Activated naive CD8-positive, alpha-beta T cell treated with anti-CD3 and anti-CD28 coated beads for 36 hours (primary cell): ENCODE results near the gene DLK1. TPM values are rescaled to one million over a fixed set of nuclear protein-coding genes. Genes with fewer than 3 reads are reported as not detected.

Experiments
- DNase-seq: peaks from one replicate; pipeline ENCODE4 v3.0.0; 2021
- H3K27ac Mint-ChIP-seq: one replicate; pipeline ENCODE4 v1.8.0; 2022; ENCODE audit warnings: mild to moderate bottlenecking, moderate library complexity, mixed read lengths
- H3K27me3 Mint-ChIP-seq: one replicate; pipeline ENCODE4 v1.8.0; 2022; ENCODE audit warnings: mild to moderate bottlenecking, mixed read lengths
- H3K36me3 Mint-ChIP-seq: one replicate; pipeline ENCODE4 v1.8.0; 2021; ENCODE audit warnings: mild to moderate bottlenecking, mixed read lengths
- H3K4me1 Mint-ChIP-seq: one replicate; pipeline ENCODE4 v1.8.0; 2021; ENCODE audit warnings: mixed read lengths
- H3K4me3 Mint-ChIP-seq: one replicate; pipeline ENCODE4 v1.8.0; 2022; ENCODE audit warnings: mild to moderate bottlenecking, moderate library complexity, mixed read lengths
- H3K9me3 Mint-ChIP-seq: one replicate; pipeline ENCODE4 v1.8.0; 2022; ENCODE audit warnings: mixed read lengths
- total RNA-seq, 2 experiments: library from RNA; stranded (reverse); gene quantifications; one replicate each; pipeline ENCODE4 v1.2.3, GENCODE V29; 2021

Gene DLK1
- total RNA-seq, 2 experiments from 2014 or later, result not detected

GRCh38 chr14:100703386-100704220, 23.1 kb upstream of the DLK1 start:
- Mint-ChIP-seq H3K36me3 (no peaks in the 10 kb centered on the region), H3K27ac (no peak overlapping the region)

GRCh38 chr14:100706200-100706599, 20.5 kb upstream of the DLK1 start:
- Mint-ChIP-seq H3K9me3 (no peaks in the 10 kb centered on the region), H3K4me1 (no peaks in the 10 kb centered on the region)

More at GRCh38 chr14:100703386-100704220, 23.1 kb upstream of the DLK1 start:
- Mint-ChIP-seq H3K4me3 (no peak overlapping the region), H3K9me3 (no peaks in the 10 kb centered on the region), H3K4me1 (no peaks in the 10 kb centered on the region), H3K27me3 (no peaks in the 10 kb centered on the region)
- DNase-seq, result no peak

GRCh38 chr14:100706860-100707259, 19.8 kb upstream of the DLK1 start:
- Mint-ChIP-seq H3K27me3 (peaks cover 14% of the 10 kb centered on the region), H3K4me3 (no peak overlapping the region), H3K9me3 (no peaks in the 10 kb centered on the region), H3K4me1 (no peaks in the 10 kb centered on the region), H3K27ac (no peak overlapping the region), H3K36me3 (no peaks in the 10 kb centered on the region)
- no peak for DNase-seq

More at GRCh38 chr14:100706200-100706599, 20.5 kb upstream of the DLK1 start:
- no peak for DNase-seq
- Mint-ChIP-seq H3K4me3 (no peak overlapping the region), H3K36me3 (no peaks in the 10 kb centered on the region), H3K27ac (no peak overlapping the region), H3K27me3 (peaks cover 14% of the 10 kb centered on the region)

DNA sequence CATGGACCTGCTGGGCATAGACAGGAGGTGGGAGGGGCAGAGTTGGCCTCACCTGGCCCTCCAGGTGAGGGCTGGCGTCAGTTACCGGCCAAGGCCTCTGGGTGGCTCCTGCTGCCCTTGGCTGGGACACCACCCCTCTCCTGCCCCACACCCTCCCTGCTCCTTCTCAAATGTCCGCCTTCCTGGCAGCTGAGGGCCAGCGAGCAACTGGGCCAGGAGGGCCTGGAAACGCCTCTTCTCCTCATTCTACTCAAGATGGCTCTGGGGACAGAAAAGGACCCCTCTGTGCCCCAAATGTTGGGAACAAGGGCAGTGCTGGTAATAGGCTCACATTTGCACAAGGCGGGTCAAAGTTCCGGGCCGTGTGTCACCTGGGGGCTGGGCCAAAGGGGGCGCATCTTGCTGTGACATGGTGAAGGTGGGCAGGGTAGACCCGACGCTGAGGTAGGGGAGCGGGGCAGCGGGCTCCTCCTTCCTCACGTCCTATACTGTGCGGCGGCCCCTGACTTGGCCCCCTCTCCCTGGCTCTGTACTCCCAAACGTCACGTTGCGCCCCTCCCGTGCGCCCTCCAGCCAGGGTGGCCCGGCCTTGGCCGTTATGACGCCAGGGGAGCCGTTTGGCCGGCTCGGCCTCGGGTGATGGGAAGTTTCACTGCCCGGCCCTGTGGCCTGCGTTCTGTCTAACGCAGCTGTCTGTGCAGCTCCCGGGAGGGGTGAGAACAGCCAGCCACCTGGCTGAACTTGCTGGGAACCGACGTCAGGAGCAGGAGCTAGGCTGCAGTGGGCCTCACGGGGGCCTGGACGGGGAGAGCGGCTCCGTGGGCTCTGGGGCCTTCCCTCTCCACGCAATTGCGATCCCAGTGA, 18.0 kb upstream of the DLK1 start:
- Mint-ChIP-seq H3K36me3 (no peaks in the 10 kb centered on the region), H3K4me3 (no peak overlapping the region), H3K9me3 (no peaks in the 10 kb centered on the region), H3K4me1 (no peaks in the 10 kb centered on the region), H3K27me3 (peaks cover 23% of the 10 kb centered on the region), H3K27ac (no peak overlapping the region)
- DNase-seq, result no peak

GRCh38 chr14:100709289-100710284, 17.1 kb upstream of the DLK1 start:
- H3K27ac Mint-ChIP-seq, result no peak overlapping the region
- DNase-seq, result no peak
- H3K4me3 Mint-ChIP-seq, result no peak overlapping the region
- no peaks in the 10 kb centered on the region for H3K36me3 Mint-ChIP-seq
- H3K4me1 Mint-ChIP-seq, result no peaks in the 10 kb centered on the region
- H3K27me3 Mint-ChIP-seq, result peaks cover 24% of the 10 kb centered on the region
- H3K9me3 Mint-ChIP-seq, result no peaks in the 10 kb centered on the region

GRCh38 chr14:100710391-100710790, 16.3 kb upstream of the DLK1 start:
- Mint-ChIP-seq H3K4me3 (no peak overlapping the region), H3K9me3 (no peaks in the 10 kb centered on the region), H3K27ac (no peak overlapping the region), H3K4me1 (no peaks in the 10 kb centered on the region), H3K27me3 (peaks cover 24% of the 10 kb centered on the region), H3K36me3 (no peaks in the 10 kb centered on the region)
- DNase-seq, result no peak

- no peaks in the 10 kb centered on the region for H3K9me3 Mint-ChIP-seq
- no peak overlapping the region for H3K4me3 Mint-ChIP-seq
Measured at GRCh38 chr14:100710826-100711462, 15.7 kb upstream of the DLK1 start.

GRCh38 chr14:100711493-100711892, 15.2 kb upstream of the DLK1 start:
- Mint-ChIP-seq H3K27ac (no peak overlapping the region), H3K27me3 (peaks cover 24% of the 10 kb centered on the region), H3K9me3 (no peaks in the 10 kb centered on the region), H3K4me3 (no peak overlapping the region), H3K36me3 (no peaks in the 10 kb centered on the region), H3K4me1 (no peaks in the 10 kb centered on the region)
- no peak for DNase-seq

More at GRCh38 chr14:100710826-100711462, 15.7 kb upstream of the DLK1 start:
- no peak for DNase-seq
- Mint-ChIP-seq H3K36me3 (no peaks in the 10 kb centered on the region), H3K27ac (no peak overlapping the region), H3K27me3 (peaks cover 24% of the 10 kb centered on the region), H3K4me1 (no peaks in the 10 kb centered on the region)

DNA sequence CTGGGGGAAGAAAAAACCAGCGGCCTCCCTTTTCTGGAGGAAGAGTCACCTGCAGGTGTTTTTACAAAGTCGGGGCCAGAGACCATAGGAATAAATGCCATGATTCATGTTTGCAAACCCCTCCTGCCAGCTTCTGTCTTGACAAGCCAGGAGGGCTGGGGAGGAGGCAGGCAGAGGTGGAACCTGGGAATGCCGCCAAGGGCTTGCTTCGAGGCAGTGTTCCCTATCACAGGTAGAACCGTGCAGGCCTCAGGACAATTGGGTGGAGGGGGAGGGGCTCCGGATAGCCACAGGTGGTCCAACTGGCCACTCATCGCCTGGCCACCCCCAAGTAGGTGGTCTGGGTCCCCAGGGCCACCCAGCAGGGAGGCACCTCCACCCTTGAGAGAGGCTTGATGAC, 14.2 kb upstream of the DLK1 start:
- no peak for DNase-seq
- Mint-ChIP-seq H3K27me3 (peaks cover 27% of the 10 kb centered on the region), H3K4me3 (no peak overlapping the region), H3K27ac (no peak overlapping the region), H3K4me1 (no peaks in the 10 kb centered on the region), H3K36me3 (no peaks in the 10 kb centered on the region), H3K9me3 (no peaks in the 10 kb centered on the region)

DNA sequence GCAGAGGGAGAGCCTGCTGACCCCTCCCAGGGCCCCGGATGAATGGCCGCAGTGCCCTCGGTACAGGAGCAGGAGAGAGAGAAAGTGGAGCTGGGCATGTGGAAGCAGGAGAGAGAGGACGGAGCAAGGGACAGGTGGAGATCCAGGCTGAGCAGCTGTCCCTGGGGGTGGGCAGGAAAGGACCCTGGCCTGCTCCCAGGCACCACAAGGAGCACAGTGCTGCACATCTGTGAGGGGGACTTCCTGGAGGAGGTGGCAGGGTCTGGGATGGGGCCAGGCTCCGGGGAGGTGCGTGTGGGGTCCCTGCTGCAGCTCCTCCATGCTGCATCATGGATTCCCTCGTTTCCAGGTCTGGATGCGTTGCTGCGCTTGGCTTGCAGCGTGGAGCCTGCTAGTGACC, 13.0 kb upstream of the DLK1 start:
- no peak overlapping the region for H3K4me3 Mint-ChIP-seq
- H3K36me3 Mint-ChIP-seq, result no peaks in the 10 kb centered on the region
- H3K27me3 Mint-ChIP-seq, result peaks cover 33% of the 10 kb centered on the region
- H3K4me1 Mint-ChIP-seq, result no peaks in the 10 kb centered on the region
- H3K27ac Mint-ChIP-seq, result no peak overlapping the region
- DNase-seq, result no peak
- H3K9me3 Mint-ChIP-seq, result no peaks in the 10 kb centered on the region

DNA sequence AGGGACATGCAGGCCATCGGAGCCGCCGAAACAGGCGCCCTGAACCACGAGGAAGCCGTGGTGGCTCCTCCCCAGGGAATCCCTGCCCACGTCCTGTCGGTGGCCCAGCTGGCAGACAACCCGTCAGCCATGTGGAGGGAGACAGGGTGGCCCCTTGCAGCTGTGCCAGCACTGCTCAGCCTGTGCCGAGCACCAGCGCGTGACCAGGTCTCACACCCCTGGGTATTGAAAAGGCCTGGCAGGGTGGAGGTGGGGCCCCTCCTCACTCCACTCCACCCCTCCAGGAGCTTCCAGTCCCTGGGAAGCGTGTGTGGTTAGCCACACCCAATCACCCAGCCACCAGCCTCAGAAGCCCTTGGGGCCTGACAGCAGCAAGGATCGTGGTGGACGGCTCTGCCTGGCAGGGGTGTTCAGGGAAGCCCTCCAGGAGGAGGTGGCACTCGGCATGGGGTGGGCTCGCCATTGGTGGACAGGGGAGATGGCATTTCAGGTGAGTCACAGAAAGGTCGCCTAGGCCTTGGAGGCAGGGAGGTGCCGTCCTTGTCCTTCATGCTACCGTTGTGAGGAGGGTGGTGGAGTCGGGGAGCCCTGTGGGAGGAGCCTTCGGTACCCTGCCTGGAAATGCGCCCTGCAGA, 12.3 kb upstream of the DLK1 start:
- Mint-ChIP-seq H3K4me3 (no peak overlapping the region), H3K4me1 (no peaks in the 10 kb centered on the region)

GRCh38 chr14:100715332-100715731, 11.4 kb upstream of the DLK1 start:
- no peaks in the 10 kb centered on the region for H3K4me1 Mint-ChIP-seq
- H3K27ac Mint-ChIP-seq, result no peak overlapping the region
- no peak for DNase-seq
- H3K9me3 Mint-ChIP-seq, result no peaks in the 10 kb centered on the region
- no peaks in the 10 kb centered on the region for H3K36me3 Mint-ChIP-seq
- H3K4me3 Mint-ChIP-seq, result no peak overlapping the region
- peaks cover 40% of the 10 kb centered on the region for H3K27me3 Mint-ChIP-seq

More for the DNA sequence above, 12.3 kb upstream of the DLK1 start:
- Mint-ChIP-seq H3K9me3 (no peaks in the 10 kb centered on the region), H3K27ac (no peak overlapping the region), H3K36me3 (no peaks in the 10 kb centered on the region), H3K27me3 (peaks cover 38% of the 10 kb centered on the region)
- no peak for DNase-seq

DNA sequence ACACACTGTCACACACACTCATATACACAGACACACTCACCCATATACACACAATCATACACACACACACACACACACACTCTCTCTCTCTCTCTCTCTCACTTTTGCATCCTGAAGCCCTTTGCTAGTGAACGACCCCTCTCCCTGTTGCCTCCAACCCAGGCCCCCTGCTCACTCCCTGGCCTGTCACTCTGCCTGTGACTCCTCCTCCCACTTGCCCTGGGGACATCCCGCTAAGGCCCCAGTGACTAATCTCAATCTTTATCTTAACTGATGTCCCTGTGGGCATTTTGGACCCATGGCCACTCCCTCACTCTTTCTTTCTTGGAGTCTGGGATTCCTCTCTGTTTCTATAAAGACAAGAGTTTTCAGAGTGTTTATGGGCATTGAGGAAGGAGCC, 10.9 kb upstream of the DLK1 start:
- Mint-ChIP-seq H3K4me3 (no peak overlapping the region), H3K27ac (no peak overlapping the region), H3K4me1 (no peaks in the 10 kb centered on the region), H3K27me3 (peaks cover 35% of the 10 kb centered on the region), H3K36me3 (no peaks in the 10 kb centered on the region), H3K9me3 (no peaks in the 10 kb centered on the region)
- no peak for DNase-seq

DNA sequence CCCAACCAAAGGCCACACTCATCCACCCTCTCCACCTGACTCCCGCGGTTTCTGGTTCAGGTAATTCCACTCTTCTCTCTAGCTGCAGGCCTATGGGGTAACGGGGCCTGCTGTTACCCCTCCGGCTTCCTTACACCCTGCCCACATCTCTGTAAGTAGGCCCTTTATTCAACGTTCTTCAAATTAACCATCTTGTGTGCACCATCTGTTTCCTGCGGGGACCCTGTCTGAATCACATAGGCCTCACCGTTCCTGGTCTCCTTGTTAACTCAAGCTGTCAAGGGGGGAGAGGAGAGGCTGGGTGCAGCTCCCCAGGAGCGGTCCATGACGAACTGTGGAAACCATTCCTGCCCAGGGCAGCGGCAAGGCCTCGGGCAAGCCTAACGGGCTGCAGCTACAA, 9.3 kb upstream of the DLK1 start:
- DNase-seq, result no peak
- no peaks in the 10 kb centered on the region for H3K36me3 Mint-ChIP-seq
- no peaks in the 10 kb centered on the region for H3K9me3 Mint-ChIP-seq
- no peaks in the 10 kb centered on the region for H3K4me1 Mint-ChIP-seq
- H3K27me3 Mint-ChIP-seq, result peaks cover 31% of the 10 kb centered on the region
- no peak overlapping the region for H3K27ac Mint-ChIP-seq
- no peak overlapping the region for H3K4me3 Mint-ChIP-seq
